Body of pancreas (tissue), 4 donors: ENCODE measurements around the gene REN. TPM values are rescaled to one million over a fixed set of nuclear protein-coding genes. Genes with fewer than 3 reads are reported as not detected.

Experiments
- ATAC-seq: fragments of 150-250 bp; one replicate; pipeline ENCODE4 v1.9.1; 2016
- DNase-seq, 4 donors: peaks; one replicate each; pipeline ENCODE4 v3.0.0-alpha.2; 2019
- H3K27ac ChIP-seq, 4 donors: fragments of 200-600 bp; sonication (generic); 1 replicate in 3 of 4; 2 replicates in 1 of 4; pipeline versions ENCODE4 v1.5.1 to v1.6.1; 2016 to 2019; ENCODE audit warnings: mild to moderate bottlenecking in 1 of 4, mixed read lengths in 1 of 4, moderate library complexity in 1 of 4
- H3K27me3 ChIP-seq, 2 donors: fragments of 200-600 bp; sonication (generic); one replicate each; pipeline ENCODE4 v1.6.0; 2016; ENCODE audit warnings: mild to moderate bottlenecking in 1 of 2
- H3K36me3 ChIP-seq, 2 donors: fragments of 200-600 bp; sonication (generic); replicated peaks in 1 of 2; 2 replicates each; pipeline ENCODE4 v1.5.1; 2016; ENCODE audit warnings: low read depth in 2 of 2; ENCODE audit not compliant: insufficient read depth in 1 of 2
- H3K4me1 ChIP-seq: fragments of 200-600 bp; sonication (generic); one replicate; pipeline ENCODE4 v1.6.0; 2016
- H3K4me3 ChIP-seq, 2 donors: fragments of 200-600 bp; sonication (generic); 1 replicate in 1 of 2; 2 replicates in 1 of 2; pipeline ENCODE4 v1.5.1; 2016 to 2019
- H3K9me3 ChIP-seq, 3 donors: fragments of 200-600 bp; sonication (generic); 1 replicate in 2 of 3; 2 replicates in 1 of 3; pipeline ENCODE4 v1.5.1; 2016
- CTCF ChIP-seq, 7 experiments: fragments of 450-650 bp in 4 of 7; fragments of 200-600 bp in 3 of 7; sonication (generic) in 3 of 7; IDR thresholded peaks; one replicate each; pipeline ENCODE4 v1.5.1; 2016 to 2019; ENCODE audit warnings: antibody characterized with exemption in 7 of 7
- POLR2A ChIP-seq, 3 donors: fragments of 450-650 bp; IDR thresholded peaks; one replicate each; pipeline ENCODE4 v1.6.1; 2016; ENCODE audit warnings: antibody characterized with exemption in 3 of 3, mild to moderate bottlenecking in 2 of 3
- WGBS, 2 donors: methylation state at CpG; one replicate each; pipeline ENCODE4 v1.1.5; 2017; 5-methylcytosine and 5-hydroxymethylcytosine counted together
- intact Hi-C: fragments of 100-400 bp; cut with DNase I; formaldehyde crosslinking; loops from one replicate; pipeline ENCODE4 v1.15.1; 2023
- total RNA-seq, 2 donors: library from RNA; depleted of rRNA; stranded (reverse); fragments of >200 nt; gene quantifications; one replicate each; pipeline ENCODE4 v1.1.0, GENCODE V29; 2016

Gene REN
- total RNA-seq, 2 donors from 2014 or later, result not detected

GRCh38 chr1:204170494-204171155 lies 4.5 kb upstream of the REN start:
- peak in 2 of 4 donors; percentile 55 to 61 for DNase-seq
- peak; percentile 49 for ATAC-seq
- H3K27me3 ChIP-seq, result no peaks in the 10 kb centered on the region

GRCh38 chr1:204169858-204170257 lies 3.7 kb upstream of the REN start:
- peaks cover 14% of the 10 kb centered on the region for H3K4me1 ChIP-seq
- H3K4me3 ChIP-seq, result no peak overlapping the region
- 88 to 90% methylated on average over 4 of the region's 4 CpGs for WGBS, 2 donors
- TF ChIP-seq CTCF (IDR thresholded peaks at IDR 0.05), result no peak
- TF ChIP-seq POLR2A (IDR thresholded peaks at IDR 0.05), result no peak
- DNase-seq (no peak), ATAC-seq (no peak)
- no peaks in the 10 kb centered on the region for H3K36me3 ChIP-seq
- intact Hi-C loops, result no loop called here
- no peaks in the 10 kb centered on the region for H3K9me3 ChIP-seq
- H3K27me3 ChIP-seq, result no peaks in the 10 kb centered on the region
- no peak overlapping the region for H3K27ac ChIP-seq

More at GRCh38 chr1:204170494-204171155, 4.5 kb upstream of the REN start:
- Histone ChIP-seq H3K4me1 (peaks cover 14% of the 10 kb centered on the region), H3K27ac (no peak overlapping the region), H3K4me3 (no peak overlapping the region), H3K36me3 (no peaks in the 10 kb centered on the region), H3K9me3 (no peaks in the 10 kb centered on the region)
- TF ChIP-seq POLR2A (IDR thresholded peaks at IDR 0.05), result no peak
- TF ChIP-seq CTCF (IDR thresholded peaks at IDR 0.05), result no peak
- WGBS, 2 donors, result 36 to 58% methylated on average over 3 of the region's 3 CpGs
- intact Hi-C loops, result no loop called here

- intact Hi-C loops, result no loop called here
- ATAC-seq (no peak), DNase-seq (no peak)
- Histone ChIP-seq H3K4me1 (peaks cover 14% of the 10 kb centered on the region), H3K9me3 (no peaks in the 10 kb centered on the region), H3K36me3 (no peaks in the 10 kb centered on the region), H3K27ac (no peak overlapping the region), H3K4me3 (no peak overlapping the region), H3K27me3 (no peaks in the 10 kb centered on the region)
- WGBS, 2 donors, result 85 to 87% methylated on average over 5 of the region's 5 CpGs
- TF ChIP-seq POLR2A (IDR thresholded peaks at IDR 0.05) (no peak), CTCF (IDR thresholded peaks at IDR 0.05) (no peak)
Observed at GRCh38 chr1:204167730-204168129, 1.6 kb upstream of the REN start.

- H3K9me3 ChIP-seq, result no peaks in the 10 kb centered on the region
- no peaks in the 10 kb centered on the region for H3K27me3 ChIP-seq
- peak; percentile 94 for ATAC-seq
- H3K27ac ChIP-seq, result peak overlapping the region in 2 of 4 donors; percentile 13 to 20
- WGBS, 2 donors, result 0 to 9% methylated on average over 2 to 7 of the region's 7 CpGs
- no peaks in the 10 kb centered on the region for H3K36me3 ChIP-seq
- intact Hi-C loops, result loop anchor here (5.0 kb wide), 2 partner anchors 40 to 205 kb away; no protein-coding TSS in a partner anchor
- TF ChIP-seq POLR2A (IDR thresholded peaks at IDR 0.05) (no peak), CTCF (IDR thresholded peaks at IDR 0.05) (peak; percentile 96 to 99 (median 98))
- H3K4me1 ChIP-seq, result peaks cover 5% of the 10 kb centered on the region
- no peak overlapping the region for H3K4me3 ChIP-seq
- DNase-seq, result peak; percentile 82 to 90 (median 84)
Observed at GRCh38 chr1:204162494-204163074, 3.6 kb downstream of the REN start.
